GM12878 (cell line): ENCODE data around the gene CADM2. TPM values are rescaled to one million over a fixed set of nuclear protein-coding genes. Genes with fewer than 3 reads are reported as not detected.

Experiments
- ATAC-seq: fragments of 200-7000 bp; cut with Tn5 transposase; 3 replicates; pipeline ENCODE4 v1.9.1; 2020; ENCODE audit warnings: mild to moderate bottlenecking, moderate library complexity
- BruUV-seq: library from RNA; stranded (reverse); fragments of 400-500 nt; replicated peaks from 2 replicates; lab custom pipeline; 2021; lab: Mats Ljungman, UMichigan
- CTCF ChIA-PET: fragments of 300-600 bp; sonication (Branson Sonifier 250); formaldehyde crosslinking; extraction: SDS; loops from one replicate; lab custom pipeline; 2021; ENCODE audit warnings: inconsistent platforms; lab: Yijun Ruan, JAX
- POLR2A ChIA-PET: fragments of 350-600 bp; formaldehyde crosslinking; extraction: SDS; loops from one replicate; lab custom pipeline; 2021; ENCODE audit warnings: inconsistent platforms; lab: Charles Lee
- RAD21 ChIA-PET: fragments of 300-600 bp; sonication (Branson Sonifier 250); formaldehyde crosslinking; loops from one replicate; lab custom pipeline; 2023; ENCODE audit warnings: antibody characterized with exemption; ENCODE audit not compliant: unreplicated experiment; lab: Charles Lee
- SMC1A ChIA-PET: fragments of 300-600 bp; sonication (Branson Sonifier 250); formaldehyde crosslinking; loops from one replicate; lab custom pipeline; 2023; ENCODE audit not compliant: unreplicated experiment, uncharacterized antibody; lab: Charles Lee
- DNase-seq: peaks from one replicate; pipeline ENCODE4 v3.0.0-alpha.2; 2011; ENCODE audit warnings: low read depth, low spot score
- FAIRE-seq: peaks from 3 replicates; lab custom pipeline; 2011; peaks lifted over from hg19 to GRCh38; lab: Jason Lieb, UNC
- H2AFZ ChIP-seq: 2 replicates; pipeline ENCODE4 v1.6.0; 2011; ENCODE audit warnings: low read depth, low read length, control low read depth; ENCODE audit not compliant: control insufficient read depth
- H3K27ac ChIP-seq: 2 replicates; pipeline ENCODE4 v1.5.1; 2011; ENCODE audit warnings: control low read depth; ENCODE audit not compliant: control insufficient read depth, insufficient read depth
- H3K27me3 ChIP-seq, 2 experiments: replicated peaks in 1 of 2; 2 replicates each; pipeline versions ENCODE4 v1.6.0 to v1.6.1; 2011; ENCODE audit warnings: low read length in 1 of 2; ENCODE audit not compliant: control insufficient read depth in 2 of 2, insufficient read depth in 2 of 2
- H3K36me3 ChIP-seq, 2 experiments: 2 replicates each; pipeline ENCODE4 v1.5.1; 2011; ENCODE audit warnings: low read length in 1 of 2; ENCODE audit not compliant: control insufficient read depth in 2 of 2, insufficient read depth in 2 of 2
- H3K4me1 ChIP-seq: 2 replicates; pipeline ENCODE4 v1.6.1; 2011; ENCODE audit warnings: mild to moderate bottlenecking, low read length, moderate library complexity, mixed read lengths; ENCODE audit not compliant: control insufficient read depth, insufficient read depth
- H3K4me2 ChIP-seq: 2 replicates; pipeline ENCODE4 v1.6.0; 2011; ENCODE audit warnings: control low read depth; ENCODE audit not compliant: control insufficient read depth, insufficient read depth
- H3K4me3 ChIP-seq: fragments of 200-600 bp; sonication (generic); 2 replicates; pipeline ENCODE4 v1.5.1; 2016
- H3K79me2 ChIP-seq: 2 replicates; pipeline ENCODE4 v1.6.0; 2011; ENCODE audit warnings: low read length; ENCODE audit not compliant: control insufficient read depth, insufficient read depth
- H3K9ac ChIP-seq: 2 replicates; pipeline ENCODE4 v1.8.0; 2011; ENCODE audit warnings: low read length, control low read depth, mixed read lengths; ENCODE audit not compliant: control insufficient read depth, insufficient read depth
- H3K9me3 ChIP-seq: replicated peaks from 3 replicates; pipeline ENCODE4 v1.5.1; 2011; ENCODE audit warnings: mild to moderate bottlenecking, low read length; ENCODE audit not compliant: control insufficient read depth, insufficient read depth
- H4K20me1 ChIP-seq: 2 replicates; pipeline ENCODE4 v1.6.0; 2011; ENCODE audit not compliant: control insufficient read depth, insufficient read depth
- CBX3 ChIP-seq: fragments of 200-600 bp; sonication (generic); IDR thresholded peaks from 2 replicates; pipeline ENCODE4 v1.6.1; 2016; ENCODE audit warnings: low read depth, borderline replicate concordance
- EED ChIP-seq: sonication (generic); IDR thresholded peaks from 2 replicates; pipeline ENCODE4 v1.6.1; 2016; ENCODE audit warnings: antibody characterized with exemption, low read depth
- EGR1 ChIP-seq, 2 experiments: IDR thresholded peaks; 1 replicate in 1 of 2; 2 replicates in 1 of 2; pipeline ENCODE4 v1.6.1; 2011 to 2012; ENCODE audit warnings: low read depth in 2 of 2, low read length in 2 of 2, borderline replicate concordance in 1 of 2, mild to moderate bottlenecking in 1 of 2, moderate library complexity in 1 of 2
- ESRRA ChIP-seq: IDR thresholded peaks from 2 replicates; pipeline ENCODE4 v1.6.1; 2012; ENCODE audit warnings: mild to moderate bottlenecking, low read length, improper control_type of control experiment
- KAT2A ChIP-seq: conservative IDR thresholded peaks from 2 replicates; pipeline ENCODE4 v1.6.1; 2011; ENCODE audit warnings: low read depth, low read length; ENCODE audit not compliant: control insufficient read depth
- KDM1A ChIP-seq: fragments of 200-600 bp; sonication (generic); IDR thresholded peaks from 2 replicates; pipeline ENCODE4 v1.6.1; 2016; ENCODE audit warnings: borderline replicate concordance
- NRF1 ChIP-seq: conservative IDR thresholded peaks from 2 replicates; pipeline ENCODE4 v1.6.1; 2011; ENCODE audit warnings: mild to moderate bottlenecking, low read depth, low read length, improper control_type of control experiment
- SMARCA5 ChIP-seq: fragments of 450-650 bp; IDR thresholded peaks from 2 replicates; pipeline ENCODE4 v1.6.1; 2017; ENCODE audit warnings: mild to moderate bottlenecking
- WRNIP1 ChIP-seq: IDR thresholded peaks from 2 replicates; pipeline ENCODE4 v1.6.1; 2011; ENCODE audit warnings: low read depth, low read length, improper control_type of control experiment, borderline replicate concordance
- YBX1 ChIP-seq: fragments of 450-650 bp; IDR thresholded peaks from 2 replicates; pipeline ENCODE4 v1.6.1; 2016; ENCODE audit warnings: antibody characterized with exemption
- WGBS: methylation state at CpG from one replicate; pipeline ENCODE4 v1.1.6; 2016; ENCODE audit warnings: low lambda C conversion rate; ENCODE audit not compliant: insufficient replicate concordance, insufficient coverage; ENCODE audit errors: missing lambda C conversion rate; 5-methylcytosine and 5-hydroxymethylcytosine counted together
- in situ Hi-C: fragments of 300-500 bp; cut with MboI; formaldehyde crosslinking; loops from 9 replicates; pipeline ENCODE4 v1.14.3; 2018; ENCODE audit warnings: mixed read lengths
- intact Hi-C: fragments of 100-400 bp; cut with micrococcal nuclease; formaldehyde crosslinking; loops from one replicate; pipeline ENCODE4 v1.14.2; 2022; ENCODE audit not compliant: unreplicated experiment
- polyA plus RNA-seq, 11 experiments: library from polyadenylated mRNA; depleted of rRNA in 4 of 11; unstranded in 6 of 11; stranded (reverse) in 5 of 11; fragments of >200 nt; fragmentation: Nextera tagmentation in 4 of 11; fragmentation: Illumina TruSeq in 1 of 11; extraction: Ambion mirVana in 4 of 11; extraction: Trizol in 1 of 11; gene quantifications; 1 replicate in 1 of 11; 2 replicates in 10 of 11; pipeline versions ENCODE4 v1.2.1 to v1.2.3, GENCODE V29; 2011 to 2016; ENCODE audit warnings: inconsistent platforms in 2 of 11, missing spikeins in 2 of 11, low read depth in 1 of 11
- total RNA-seq, 4 experiments: library from RNA; depleted of rRNA in 3 of 4; stranded (reverse); fragments of >200 nt in 3 of 4; fragmentation: Illumina TruSeq in 1 of 4; extraction: Trizol in 1 of 4; gene quantifications; 2 replicates each; pipeline versions ENCODE4 v1.2.1 to v1.2.3, GENCODE V29; 2013 to 2021
- TF ChIP-seq, protein P1 (sequence below): fragments of 450-650 bp; formaldehyde crosslinking; IDR thresholded peaks from 2 replicates; pipeline ENCODE4 v1.4.0; 2022; ENCODE audit warnings: mild to moderate bottlenecking, moderate library complexity
- TF ChIP-seq, protein P2 (sequence below), 3 experiments: IDR thresholded peaks in 2 of 3; conservative IDR thresholded peaks in 1 of 3; 2 replicates each; pipeline ENCODE4 v1.5.1; 2011; ENCODE audit warnings: low read depth in 3 of 3, low read length in 3 of 3, mild to moderate bottlenecking in 3 of 3, control low read depth in 2 of 3, moderate library complexity in 2 of 3, inconsistent platforms in 1 of 3, mixed read lengths in 1 of 3; ENCODE audit not compliant: control insufficient read depth in 2 of 3, insufficient read depth in 1 of 3; ENCODE audit errors: extremely low read depth in 1 of 3
- TF ChIP-seq, protein P3 (sequence below): IDR thresholded peaks from 2 replicates; pipeline ENCODE4 v1.6.1; 2012; ENCODE audit warnings: low read depth, low read length, improper control_type of control experiment

CADM2 gene
- total and polyA plus RNA-seq, 10 of the 15 experiments (the other 5 are each of a cell fraction or from before 2014, with no cell fraction given): 0.13 TPM; not detected in 9

DNA sequence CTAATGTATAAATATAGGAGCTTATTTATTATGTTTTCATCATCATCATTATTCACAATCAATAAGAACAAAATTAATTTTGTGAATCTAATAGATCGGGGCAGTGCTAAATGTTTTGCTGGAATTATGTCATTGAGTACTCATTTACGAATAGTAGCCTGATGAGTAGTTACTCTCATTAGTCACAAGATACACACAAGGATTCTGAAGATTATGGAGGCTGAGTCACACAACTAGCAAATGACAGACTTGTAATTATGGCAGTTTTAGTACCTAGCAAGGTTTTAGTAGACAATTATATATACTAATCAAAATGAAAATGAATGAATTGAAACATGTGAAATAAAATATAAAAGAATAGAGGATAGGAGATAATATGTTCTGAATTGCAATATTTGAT, 954.2 kb downstream of the CADM2 start:
- H3K4me3 ChIP-seq: no peak overlapping the region
- H3K4me2 ChIP-seq: no peak overlapping the region
- no peaks in the 10 kb centered on the region for H3K27me3 ChIP-seq
- no peak for FAIRE-seq
- in situ Hi-C loops (no loop called here), intact Hi-C loops (no loop called here)
- DNase-seq: no peak
- H4K20me1 ChIP-seq: no peaks in the 10 kb centered on the region
- no peak overlapping the region for H3K27ac ChIP-seq
- H3K79me2 ChIP-seq: no peaks in the 10 kb centered on the region
- TF ChIP-seq ESRRA (no peak), EGR1 (IDR thresholded peaks at IDR 0.05; ENCODE audit: borderline replicate concordance in 1 of 2, low read depth in 2 of 2, low read length in 2 of 2) (no peak), EED (no peak), KAT2A (no peak), CBX3 (no peak), WRNIP1 (no peak), SMARCA5 (no peak), YBX1 (no peak), NRF1 (no peak), KDM1A (no peak)
- TF ChIP-seq, protein P1, sequence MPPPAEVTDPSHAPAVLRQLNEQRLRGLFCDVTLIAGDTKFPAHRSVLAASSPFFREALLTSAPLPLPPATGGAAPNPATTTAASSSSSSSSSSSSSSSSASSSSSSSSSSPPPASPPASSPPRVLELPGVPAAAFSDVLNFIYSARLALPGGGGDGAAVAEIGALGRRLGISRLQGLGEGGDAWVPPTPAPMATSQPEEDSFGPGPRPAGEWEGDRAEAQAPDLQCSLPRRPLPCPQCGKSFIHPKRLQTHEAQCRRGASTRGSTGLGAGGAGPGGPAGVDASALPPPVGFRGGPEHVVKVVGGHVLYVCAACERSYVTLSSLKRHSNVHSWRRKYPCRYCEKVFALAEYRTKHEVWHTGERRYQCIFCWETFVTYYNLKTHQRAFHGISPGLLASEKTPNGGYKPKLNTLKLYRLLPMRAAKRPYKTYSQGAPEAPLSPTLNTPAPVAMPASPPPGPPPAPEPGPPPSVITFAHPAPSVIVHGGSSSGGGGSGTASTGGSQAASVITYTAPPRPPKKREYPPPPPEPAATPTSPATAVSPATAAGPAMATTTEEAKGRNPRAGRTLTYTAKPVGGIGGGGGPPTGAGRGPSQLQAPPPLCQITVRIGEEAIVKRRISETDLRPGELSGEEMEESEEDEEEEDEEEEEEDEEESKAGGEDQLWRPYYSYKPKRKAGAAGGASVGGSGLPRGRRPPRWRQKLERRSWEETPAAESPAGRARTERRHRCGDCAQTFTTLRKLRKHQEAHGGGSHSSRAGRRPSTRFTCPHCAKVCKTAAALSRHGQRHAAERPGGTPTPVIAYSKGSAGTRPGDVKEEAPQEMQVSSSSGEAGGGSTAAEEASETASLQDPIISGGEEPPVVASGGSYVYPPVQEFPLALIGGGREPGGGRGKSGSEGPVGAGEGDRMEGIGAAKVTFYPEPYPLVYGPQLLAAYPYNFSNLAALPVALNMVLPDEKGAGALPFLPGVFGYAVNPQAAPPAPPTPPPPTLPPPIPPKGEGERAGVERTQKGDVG (CRISPR knock-in tag): no peak
- TF ChIP-seq, protein P2, sequence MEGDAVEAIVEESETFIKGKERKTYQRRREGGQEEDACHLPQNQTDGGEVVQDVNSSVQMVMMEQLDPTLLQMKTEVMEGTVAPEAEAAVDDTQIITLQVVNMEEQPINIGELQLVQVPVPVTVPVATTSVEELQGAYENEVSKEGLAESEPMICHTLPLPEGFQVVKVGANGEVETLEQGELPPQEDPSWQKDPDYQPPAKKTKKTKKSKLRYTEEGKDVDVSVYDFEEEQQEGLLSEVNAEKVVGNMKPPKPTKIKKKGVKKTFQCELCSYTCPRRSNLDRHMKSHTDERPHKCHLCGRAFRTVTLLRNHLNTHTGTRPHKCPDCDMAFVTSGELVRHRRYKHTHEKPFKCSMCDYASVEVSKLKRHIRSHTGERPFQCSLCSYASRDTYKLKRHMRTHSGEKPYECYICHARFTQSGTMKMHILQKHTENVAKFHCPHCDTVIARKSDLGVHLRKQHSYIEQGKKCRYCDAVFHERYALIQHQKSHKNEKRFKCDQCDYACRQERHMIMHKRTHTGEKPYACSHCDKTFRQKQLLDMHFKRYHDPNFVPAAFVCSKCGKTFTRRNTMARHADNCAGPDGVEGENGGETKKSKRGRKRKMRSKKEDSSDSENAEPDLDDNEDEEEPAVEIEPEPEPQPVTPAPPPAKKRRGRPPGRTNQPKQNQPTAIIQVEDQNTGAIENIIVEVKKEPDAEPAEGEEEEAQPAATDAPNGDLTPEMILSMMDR (IDR thresholded peaks at IDR 0.05 in 2 of 3, conservative IDR thresholded peaks at IDR 0.05 in 1 of 3; ENCODE audit: control insufficient read depth in 2 of 3, extremely low read depth in 1 of 3, insufficient read depth in 1 of 3, low read depth in 3 of 3, low read length in 3 of 3): no peak
- TF ChIP-seq, protein P3, sequence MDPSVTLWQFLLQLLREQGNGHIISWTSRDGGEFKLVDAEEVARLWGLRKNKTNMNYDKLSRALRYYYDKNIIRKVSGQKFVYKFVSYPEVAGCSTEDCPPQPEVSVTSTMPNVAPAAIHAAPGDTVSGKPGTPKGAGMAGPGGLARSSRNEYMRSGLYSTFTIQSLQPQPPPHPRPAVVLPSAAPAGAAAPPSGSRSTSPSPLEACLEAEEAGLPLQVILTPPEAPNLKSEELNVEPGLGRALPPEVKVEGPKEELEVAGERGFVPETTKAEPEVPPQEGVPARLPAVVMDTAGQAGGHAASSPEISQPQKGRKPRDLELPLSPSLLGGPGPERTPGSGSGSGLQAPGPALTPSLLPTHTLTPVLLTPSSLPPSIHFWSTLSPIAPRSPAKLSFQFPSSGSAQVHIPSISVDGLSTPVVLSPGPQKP: no peak
- WGBS: 20% methylated on average over 2 of the region's 2 CpGs
- H3K9ac ChIP-seq: no peak overlapping the region
- no peaks in the 10 kb centered on the region for H3K4me1 ChIP-seq
- ChIA-PET RAD21 (no interaction called here), SMC1A (no interaction called here), CTCF (no interaction called here), POLR2A (no interaction called here)
- no TSS peak for BruUV-seq
- no peaks in the 10 kb centered on the region for H3K36me3 ChIP-seq
- no peaks in the 10 kb centered on the region for H3K9me3 ChIP-seq
- no peak for ATAC-seq
- H2AFZ ChIP-seq: no peak overlapping the region
